Activated CD4-positive, alpha-beta T cell treated with anti-CD3 and anti-CD28 coated beads, Interleukin-2, amount 50 U/mL, for 1 hour (primary cell): ENCODE measurements around the gene AP2A1.
A peak's percentile ranks its signal among the peaks of the same experiment; 100 is the strongest.
"Not testable (repeated sequence)": the region's sequence is repeated elsewhere in the genome, so short reads cannot be mapped to it uniquely, and the experiment has no call there.

Experiments used
- DNase-seq: peaks from one replicate; pipeline ENCODE4 v3.0.0-alpha.2; 2020

The AP2A1 gene

GRCh38 chr19:49814010-49814409 lies 47.2 kb downstream of the AP2A1 start:
- DNase-seq: no peak

- no peak for DNase-seq
These were observed 49.8 kb downstream of the AP2A1 start for GRCh38 chr19:49816590-49816989.

- DNase-seq: peak; percentile 89
These were observed 51.3 kb downstream of the AP2A1 start, which contains the start of gene MED25 for GRCh38 chr19:49817964-49818648. Gene MED25 (plus strand): TSS chr19:49818289. CDS start chr19:49818342, 53 bp downstream.

- no peak for DNase-seq
These were observed 52.0 kb downstream of the AP2A1 start for GRCh38 chr19:49818649-49819370.

GRCh38 chr19:49819452-49820115 lies 52.8 kb downstream of the AP2A1 start:
- DNase-seq: not testable (repeated sequence)

GRCh38 chr19:49820125-49820524 lies 53.3 kb downstream of the AP2A1 start:
- no peak for DNase-seq

GRCh38 chr19:49823472-49823871 lies 56.7 kb downstream of the AP2A1 start:
- DNase-seq: no peak

GRCh38 chr19:49824662-49825061 lies 57.9 kb downstream of the AP2A1 start:
- no peak for DNase-seq

GRCh38 chr19:49827034-49827433 lies 60.2 kb downstream of the AP2A1 start:
- no peak for DNase-seq

- no peak for DNase-seq
These were observed 62.4 kb downstream of the AP2A1 start for GRCh38 chr19:49829200-49829599.

GRCh38 chr19:49829721-49830120 lies 62.9 kb downstream of the AP2A1 start:
- DNase-seq: no peak

- DNase-seq: no peak
These were observed 64.0 kb downstream of the AP2A1 start for GRCh38 chr19:49830766-49831165.

GRCh38 chr19:49831592-49831991 lies 64.8 kb downstream of the AP2A1 start:
- DNase-seq: no peak

GRCh38 chr19:49832556-49832955 lies 65.8 kb downstream of the AP2A1 start:
- DNase-seq: no peak

GRCh38 chr19:49833599-49833998 lies 66.8 kb downstream of the AP2A1 start:
- DNase-seq: no peak

GRCh38 chr19:49835562-49835961 lies 68.8 kb downstream of the AP2A1 start:
- no peak for DNase-seq

- DNase-seq: no peak
These were observed 69.6 kb downstream of the AP2A1 start for GRCh38 chr19:49836176-49837008.

GRCh38 chr19:49837009-49837310 lies 70.2 kb downstream of the AP2A1 start:
- DNase-seq: no peak

GRCh38 chr19:49837425-49837824 lies 70.6 kb downstream of the AP2A1 start:
- DNase-seq: no peak

GRCh38 chr19:49838885-49839588 lies 72.2 kb downstream of the AP2A1 start:
- DNase-seq: no peak

- no peak for DNase-seq
These were observed 72.9 kb downstream of the AP2A1 start for GRCh38 chr19:49839713-49840112.

GRCh38 chr19:49840321-49840720 lies 73.5 kb downstream of the AP2A1 start:
- no peak for DNase-seq
